GM19452 (cell line): ENCODE results near the gene ENTPD2.

ENCODE experiments used
- ATAC-seq: cut with Tn5 transposase; IDR thresholded peaks from one replicate; pipeline ENCODE4 v1.9.1; 2021; ENCODE audit not compliant: unreplicated experiment

The ENTPD2 gene

GRCh38 chr9:137031904-137032640 lies 21.8 kb downstream of the ENTPD2 start, which contains the start of gene FUT7:
TSS of gene FUT7 (minus strand) at chr9:137032088. CDS start at chr9:137031991, 97 bp downstream.
- no peak for ATAC-seq

- no peak for ATAC-seq
Observed at GRCh38 chr9:137030538-137031527, 23.0 kb downstream of the ENTPD2 start.

- no peak for ATAC-seq
Observed at GRCh38 chr9:137030006-137030405, 23.9 kb downstream of the ENTPD2 start.

- no peak for ATAC-seq
Observed at GRCh38 chr9:137029058-137029936, 24.6 kb downstream of the ENTPD2 start.

- ATAC-seq, result peak; percentile 37
Observed at GRCh38 chr9:137028263-137029057, 25.4 kb downstream of the ENTPD2 start.

- no peak for ATAC-seq
Observed at GRCh38 chr9:137027369-137028262, 26.2 kb downstream of the ENTPD2 start, which contains the start of gene ABCA2. TSS of gene ABCA2 (minus strand) at chr9:137028237. CDS start at chr9:137028140, 97 bp downstream.

- ATAC-seq, result no peak
Observed at GRCh38 chr9:137026828-137027227, 27.0 kb downstream of the ENTPD2 start.

- no peak for ATAC-seq
Observed at GRCh38 chr9:137026384-137026783, 27.5 kb downstream of the ENTPD2 start.

- ATAC-seq, result no peak
Observed at GRCh38 chr9:137025517-137025966, 28.3 kb downstream of the ENTPD2 start.

GRCh38 chr9:137023583-137023991 lies 30.3 kb downstream of the ENTPD2 start:
- ATAC-seq, result no peak

GRCh38 chr9:137023157-137023556 lies 30.7 kb downstream of the ENTPD2 start:
- ATAC-seq, result no peak

- no peak for ATAC-seq
Observed at GRCh38 chr9:137022662-137023008, 31.2 kb downstream of the ENTPD2 start.

- no peak for ATAC-seq
Observed at GRCh38 chr9:137021979-137022661, 31.7 kb downstream of the ENTPD2 start.

GRCh38 chr9:137021568-137021978 lies 32.3 kb downstream of the ENTPD2 start:
- no peak for ATAC-seq

- no peak for ATAC-seq
Observed at GRCh38 chr9:137020771-137021567, 32.9 kb downstream of the ENTPD2 start.

- no peak for ATAC-seq
Observed at GRCh38 chr9:137019891-137020683, 33.8 kb downstream of the ENTPD2 start.
